ENCODE data around the gene ASIC4.

GRCh38 chr2:219519526-219519916 lies 5.2 kb downstream of the ASIC4 start:
- TF ChIP-seq CEBPB (IDR thresholded peaks at IDR 0.05; ENCODE audit: low read depth, low read length), result no peak
- TF ChIP-seq POLR2A (IDR thresholded peaks at IDR 0.05; ENCODE audit: control extremely low read depth in 1 of 2, low read depth in 2 of 2, low read length in 2 of 2), result no peak
- no peak for TF ChIP-seq SIX5 (IDR thresholded peaks at IDR 0.05; ENCODE audit: low read depth, low read length)
- no peak for TF ChIP-seq CTCF (IDR thresholded peaks at IDR 0.05; ENCODE audit: control extremely low read depth in 1 of 3, insufficient read depth in 1 of 3, low read depth in 1 of 3, low read length in 3 of 3)
- TF ChIP-seq POLR2AphosphoS5 (IDR thresholded peaks at IDR 0.05; ENCODE audit: low read depth, low read length), result no peak
